ENCODE data around the gene PCDHA1.

The PCDHA1 gene

GRCh38 chr5:140978260-140978659 lies 192.3 kb downstream of the PCDHA1 start:
- TF ChIP-seq NFIC (IDR thresholded peaks at IDR 0.05) (no peak), ZBTB7A (IDR thresholded peaks at IDR 0.05; ENCODE audit: low read depth) (no peak), CEBPB (IDR thresholded peaks at IDR 0.05) (no peak), EGR1 (IDR thresholded peaks at IDR 0.05) (no peak), CREB1 (IDR thresholded peaks at IDR 0.05; ENCODE audit: low read depth) (no peak), FOXM1 (IDR thresholded peaks at IDR 0.05; ENCODE audit: borderline replicate concordance, low read depth) (no peak), TAF1 (IDR thresholded peaks at IDR 0.05; ENCODE audit: low read depth) (no peak), REST (IDR thresholded peaks at IDR 0.05; ENCODE audit: low read depth) (no peak), EP300 (IDR thresholded peaks at IDR 0.05; ENCODE audit: borderline replicate concordance) (no peak), TEAD4 (IDR thresholded peaks at IDR 0.05) (no peak), MAX (IDR thresholded peaks at IDR 0.05) (no peak), YY1 (IDR thresholded peaks at IDR 0.05; ENCODE audit: low read depth) (no peak), TCF12 (IDR thresholded peaks at IDR 0.05; ENCODE audit: low read depth) (no peak), USF1 (IDR thresholded peaks at IDR 0.05) (no peak), RAD21 (IDR thresholded peaks at IDR 0.05; ENCODE audit: low read depth) (no peak)

GRCh38 chr5:140978983-140979382 lies 193.0 kb downstream of the PCDHA1 start:
- no peak for TF ChIP-seq TEAD4 (IDR thresholded peaks at IDR 0.05)

- TF ChIP-seq TEAD4 (IDR thresholded peaks at IDR 0.05) = no peak
- TF ChIP-seq CEBPB (IDR thresholded peaks at IDR 0.05) = no peak
- TF ChIP-seq MAX (IDR thresholded peaks at IDR 0.05) = no peak
- no peak for TF ChIP-seq FOXM1 (IDR thresholded peaks at IDR 0.05; ENCODE audit: borderline replicate concordance, low read depth)
- TF ChIP-seq YY1 (IDR thresholded peaks at IDR 0.05; ENCODE audit: low read depth) = no peak
- no peak for TF ChIP-seq REST (IDR thresholded peaks at IDR 0.05; ENCODE audit: low read depth)
- no peak for TF ChIP-seq ZBTB7A (IDR thresholded peaks at IDR 0.05; ENCODE audit: low read depth)
- no peak for TF ChIP-seq NFIC (IDR thresholded peaks at IDR 0.05)
- TF ChIP-seq EGR1 (IDR thresholded peaks at IDR 0.05) = no peak
- no peak for TF ChIP-seq CREB1 (IDR thresholded peaks at IDR 0.05; ENCODE audit: low read depth)
- no peak for TF ChIP-seq TCF12 (IDR thresholded peaks at IDR 0.05; ENCODE audit: low read depth)
- no peak for TF ChIP-seq TAF1 (IDR thresholded peaks at IDR 0.05; ENCODE audit: low read depth)
- no peak for TF ChIP-seq USF1 (IDR thresholded peaks at IDR 0.05)
- TF ChIP-seq RAD21 (IDR thresholded peaks at IDR 0.05; ENCODE audit: low read depth) = no peak
- TF ChIP-seq EP300 (IDR thresholded peaks at IDR 0.05; ENCODE audit: borderline replicate concordance) = no peak
Observed at GRCh38 chr5:140982083-140982716, 196.3 kb downstream of the PCDHA1 start.

GRCh38 chr5:140986117-140986521 lies 200.2 kb downstream of the PCDHA1 start:
- no peak for TF ChIP-seq TEAD4 (IDR thresholded peaks at IDR 0.05)

- no peak for TF ChIP-seq NFIC (IDR thresholded peaks at IDR 0.05)
- no peak for TF ChIP-seq CREB1 (IDR thresholded peaks at IDR 0.05; ENCODE audit: low read depth)
- no peak for TF ChIP-seq CEBPB (IDR thresholded peaks at IDR 0.05)
- TF ChIP-seq TCF12 (IDR thresholded peaks at IDR 0.05; ENCODE audit: low read depth) = no peak
- no peak for TF ChIP-seq MAX (IDR thresholded peaks at IDR 0.05)
- TF ChIP-seq USF1 (IDR thresholded peaks at IDR 0.05) = no peak
- TF ChIP-seq EGR1 (IDR thresholded peaks at IDR 0.05) = no peak
- no peak for TF ChIP-seq YY1 (IDR thresholded peaks at IDR 0.05; ENCODE audit: low read depth)
- TF ChIP-seq ZBTB7A (IDR thresholded peaks at IDR 0.05; ENCODE audit: low read depth) = no peak
Observed at GRCh38 chr5:140988100-140988499, 202.2 kb downstream of the PCDHA1 start.

- TF ChIP-seq MAX (IDR thresholded peaks at IDR 0.05) (no peak), REST (IDR thresholded peaks at IDR 0.05; ENCODE audit: low read depth) (no peak), CEBPB (IDR thresholded peaks at IDR 0.05) (no peak), USF1 (IDR thresholded peaks at IDR 0.05) (no peak)
Observed at GRCh38 chr5:140988608-140989007, 202.7 kb downstream of the PCDHA1 start.
